Tibial artery (tissue), 4 donors: Measurements from ENCODE around the gene BANP.

Experiments
- DNase-seq, 2 donors: peaks; one replicate each; pipeline ENCODE4 v3.0.0-alpha.2; 2019
- H3K27ac ChIP-seq, 2 donors: fragments of 200-600 bp; sonication (generic) in 1 of 2; 1 replicate in 1 of 2; 2 replicates in 1 of 2; pipeline ENCODE4 v1.5.1; 2018 to 2019; ENCODE audit warnings: mild to moderate bottlenecking in 1 of 2
- H3K27me3 ChIP-seq, 2 donors: fragments of 200-600 bp; sonication (generic) in 1 of 2; one replicate each; pipeline versions ENCODE4 v1.5.1 to v1.6.0; 2016 to 2019
- H3K36me3 ChIP-seq, 3 donors: fragments of 200-600 bp; sonication (generic) in 2 of 3; one replicate each; pipeline ENCODE4 v1.5.1; 2016 to 2019; ENCODE audit warnings: mild to moderate bottlenecking in 2 of 3
- H3K4me1 ChIP-seq, 4 donors: fragments of 200-600 bp; sonication (generic) in 2 of 4; 1 replicate in 3 of 4; 2 replicates in 1 of 4; pipeline ENCODE4 v1.5.1; 2016 to 2019
- H3K4me3 ChIP-seq, 2 donors: fragments of 200-600 bp; sonication (generic) in 1 of 2; 1 replicate in 1 of 2; 2 replicates in 1 of 2; pipeline ENCODE4 v1.5.1; 2018 to 2019; ENCODE audit warnings: mild to moderate bottlenecking in 2 of 2
- H3K9me3 ChIP-seq, 3 donors: fragments of 200-600 bp; sonication (generic) in 1 of 3; one replicate each; pipeline ENCODE4 v1.5.1; 2016 to 2019
- intact Hi-C: fragments of 100-400 bp; cut with DNase I; formaldehyde crosslinking; loops from one replicate; pipeline ENCODE4 v1.15.0; 2023; ENCODE audit warnings: low total_unique reads
- TF ChIP-seq, protein P1 (sequence below), 2 experiments: fragments of 200-600 bp in 1 of 2; fragments of 450-650 bp in 1 of 2; IDR thresholded peaks; one replicate each; pipeline ENCODE4 v1.5.1; 2017 to 2019; ENCODE audit warnings: antibody characterized with exemption in 2 of 2, mild to moderate bottlenecking in 1 of 2, moderate library complexity in 1 of 2

Gene BANP

DNA sequence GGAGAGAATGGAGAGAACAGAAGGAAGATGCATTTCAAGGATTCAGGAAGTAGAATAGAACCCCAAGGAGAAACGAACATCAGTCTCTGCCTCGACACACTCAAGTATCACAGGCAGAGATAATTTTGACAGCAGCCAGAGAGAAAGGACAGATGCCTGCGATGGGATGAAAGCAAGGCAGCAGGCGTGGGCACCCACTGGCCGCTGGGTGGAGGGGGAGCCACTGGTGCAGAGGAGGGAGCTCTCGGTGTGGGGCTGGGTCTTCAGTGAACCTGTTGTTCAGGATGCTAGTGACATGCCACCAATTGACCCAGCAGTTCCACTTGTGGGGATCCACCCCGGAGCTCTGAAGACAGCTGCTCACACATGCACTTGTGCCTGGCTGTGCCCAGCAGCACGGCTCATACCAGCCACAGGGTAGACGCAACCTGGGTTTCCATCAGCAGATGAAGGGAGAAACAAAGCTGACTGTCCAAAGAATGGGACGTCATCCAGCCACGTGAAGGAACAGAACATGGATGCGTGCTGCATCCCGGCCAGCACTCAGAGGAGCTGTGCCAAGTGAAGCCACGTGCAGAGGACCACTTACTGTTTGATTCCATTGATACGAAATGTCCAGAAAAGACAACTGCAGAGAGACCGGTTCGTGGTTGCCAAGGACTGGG, 127.0 kb downstream of the BANP start:
- Histone ChIP-seq H3K9me3 (no peaks in the 10 kb centered on the region), H3K27me3 (no peaks in the 10 kb centered on the region), H3K4me1 (no peaks in the 10 kb centered on the region), H3K4me3 (no peak overlapping the region), H3K27ac (no peak overlapping the region), H3K36me3 (peaks cover 17 to 59% (median 26%) of the 10 kb centered on the region in 3 donors)
- TF ChIP-seq, protein P1, sequence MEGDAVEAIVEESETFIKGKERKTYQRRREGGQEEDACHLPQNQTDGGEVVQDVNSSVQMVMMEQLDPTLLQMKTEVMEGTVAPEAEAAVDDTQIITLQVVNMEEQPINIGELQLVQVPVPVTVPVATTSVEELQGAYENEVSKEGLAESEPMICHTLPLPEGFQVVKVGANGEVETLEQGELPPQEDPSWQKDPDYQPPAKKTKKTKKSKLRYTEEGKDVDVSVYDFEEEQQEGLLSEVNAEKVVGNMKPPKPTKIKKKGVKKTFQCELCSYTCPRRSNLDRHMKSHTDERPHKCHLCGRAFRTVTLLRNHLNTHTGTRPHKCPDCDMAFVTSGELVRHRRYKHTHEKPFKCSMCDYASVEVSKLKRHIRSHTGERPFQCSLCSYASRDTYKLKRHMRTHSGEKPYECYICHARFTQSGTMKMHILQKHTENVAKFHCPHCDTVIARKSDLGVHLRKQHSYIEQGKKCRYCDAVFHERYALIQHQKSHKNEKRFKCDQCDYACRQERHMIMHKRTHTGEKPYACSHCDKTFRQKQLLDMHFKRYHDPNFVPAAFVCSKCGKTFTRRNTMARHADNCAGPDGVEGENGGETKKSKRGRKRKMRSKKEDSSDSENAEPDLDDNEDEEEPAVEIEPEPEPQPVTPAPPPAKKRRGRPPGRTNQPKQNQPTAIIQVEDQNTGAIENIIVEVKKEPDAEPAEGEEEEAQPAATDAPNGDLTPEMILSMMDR (IDR thresholded peaks at IDR 0.05), result no peak
- no peak for DNase-seq
- intact Hi-C loops, result no loop called here

DNA sequence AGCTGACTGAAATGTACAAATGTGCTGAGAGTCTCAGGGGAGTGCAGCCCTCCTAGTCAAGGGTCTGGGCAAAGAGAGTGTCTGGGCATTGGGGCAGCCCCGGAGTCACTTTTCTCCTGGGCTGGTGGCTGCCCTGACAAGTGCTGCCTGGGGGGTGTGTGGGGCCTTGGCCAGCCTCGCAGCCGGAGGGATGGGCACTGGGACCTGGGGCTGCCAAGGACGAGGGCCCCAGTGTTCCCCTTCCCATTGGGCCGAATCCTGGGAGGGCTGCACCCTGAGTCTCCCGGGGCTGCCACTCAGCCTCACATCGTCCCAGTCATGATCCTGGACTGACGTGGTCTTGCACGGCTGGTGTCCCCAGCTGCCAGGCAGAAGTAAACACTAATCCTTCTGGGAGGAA, 132.3 kb downstream of the BANP start:
- no peak for DNase-seq
- Histone ChIP-seq H3K4me1 (no peaks in the 10 kb centered on the region), H3K9me3 (no peaks in the 10 kb centered on the region), H3K4me3 (no peak overlapping the region), H3K36me3 (peaks cover 0 to 14% (median 0%) of the 10 kb centered on the region in 3 donors), H3K27me3 (peaks cover 0 to 10% of the 10 kb centered on the region in 2 donors), H3K27ac (no peak overlapping the region)
- intact Hi-C loops, result no loop called here
- TF ChIP-seq, protein P1 (IDR thresholded peaks at IDR 0.05), result no peak

DNA sequence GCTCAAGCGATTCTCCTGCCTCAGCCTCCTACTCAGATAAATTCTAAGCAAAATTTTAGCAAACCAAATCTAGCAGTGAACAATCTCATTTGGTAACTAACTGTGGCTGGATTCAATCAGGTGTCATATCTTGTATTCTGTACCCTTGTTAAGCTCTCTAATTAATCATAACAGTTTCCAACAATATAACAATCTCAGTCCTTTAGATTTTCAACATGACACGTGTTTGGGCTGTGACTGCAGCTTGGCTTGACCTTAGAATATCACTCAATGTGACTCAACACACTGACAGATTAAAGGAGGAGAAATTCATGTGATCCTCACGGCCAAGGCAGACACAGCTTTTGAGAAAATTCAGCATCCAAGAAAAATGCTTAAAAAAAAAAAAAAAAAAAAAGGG, 133.6 kb downstream of the BANP start:
- H3K36me3 ChIP-seq, result peaks cover 0 to 12% (median 0%) of the 10 kb centered on the region in 3 donors
- H3K9me3 ChIP-seq, result no peaks in the 10 kb centered on the region
- no peak overlapping the region for H3K4me3 ChIP-seq
- TF ChIP-seq, protein P1 (IDR thresholded peaks at IDR 0.05), result no peak
- no peak overlapping the region for H3K27ac ChIP-seq
- intact Hi-C loops, result no loop called here
- H3K4me1 ChIP-seq, result peaks cover 0 to 3% (median 0%) of the 10 kb centered on the region in 4 donors
- H3K27me3 ChIP-seq, result peaks cover 0 to 10% of the 10 kb centered on the region in 2 donors
- DNase-seq, result peak in 1 of 2 donors; percentile 56

DNA sequence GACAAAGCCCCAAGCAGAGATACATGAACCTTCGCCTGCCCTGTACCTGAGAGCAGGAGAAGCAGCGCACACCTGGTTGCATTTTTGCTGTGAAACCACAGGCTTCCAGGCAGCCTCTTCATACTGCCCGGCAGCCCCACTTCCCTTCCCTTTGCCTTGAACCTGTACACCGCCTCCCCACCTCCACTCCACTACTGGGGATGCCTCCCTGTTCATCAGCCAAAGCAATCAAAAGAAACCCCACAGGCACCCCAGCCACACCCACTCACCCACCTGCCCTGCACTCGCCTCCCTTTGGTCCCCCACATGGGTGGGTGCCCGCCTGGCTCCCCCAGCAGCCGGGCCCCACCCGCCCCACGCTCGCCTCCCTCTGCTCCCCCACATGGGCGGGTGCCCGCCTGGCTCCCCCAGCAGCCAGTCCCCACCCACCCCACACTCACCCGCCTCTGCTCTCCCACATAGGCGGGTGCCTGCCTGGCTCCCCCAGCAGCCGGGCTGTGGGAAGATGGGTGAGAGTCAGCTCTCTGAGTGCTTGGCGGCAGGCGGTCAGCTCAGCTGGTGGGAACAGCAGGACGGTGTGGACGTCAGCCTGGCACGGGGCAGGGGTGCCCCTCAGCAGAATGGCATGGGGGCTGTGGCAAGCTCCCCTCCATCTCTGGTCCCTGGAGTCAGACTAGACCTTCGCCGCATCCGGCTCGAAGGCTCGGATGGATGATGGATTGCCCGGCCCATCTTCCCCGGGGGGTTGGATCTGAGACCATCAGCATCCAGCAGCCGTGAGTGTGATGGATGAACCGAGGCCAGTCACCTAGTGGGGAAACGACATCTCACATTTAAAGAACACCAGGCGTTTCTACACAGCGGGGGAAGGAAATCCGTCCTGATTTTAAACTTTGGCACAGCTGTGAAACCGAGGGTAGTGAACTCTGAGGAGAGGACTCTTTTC, 135.6 kb downstream of the BANP start:
- intact Hi-C loops, result no loop called here
- peaks cover 0 to 11% (median 5%) of the 10 kb centered on the region in 4 donors for H3K4me1 ChIP-seq
- H3K36me3 ChIP-seq, result peaks cover 0 to 12% (median 0%) of the 10 kb centered on the region in 3 donors
- no peak for DNase-seq
- peaks cover 0 to 10% of the 10 kb centered on the region in 2 donors for H3K27me3 ChIP-seq
- no peaks in the 10 kb centered on the region for H3K9me3 ChIP-seq
- TF ChIP-seq, protein P1 (IDR thresholded peaks at IDR 0.05), result no peak
- H3K4me3 ChIP-seq, result no peak overlapping the region
- H3K27ac ChIP-seq, result no peak overlapping the region

DNA sequence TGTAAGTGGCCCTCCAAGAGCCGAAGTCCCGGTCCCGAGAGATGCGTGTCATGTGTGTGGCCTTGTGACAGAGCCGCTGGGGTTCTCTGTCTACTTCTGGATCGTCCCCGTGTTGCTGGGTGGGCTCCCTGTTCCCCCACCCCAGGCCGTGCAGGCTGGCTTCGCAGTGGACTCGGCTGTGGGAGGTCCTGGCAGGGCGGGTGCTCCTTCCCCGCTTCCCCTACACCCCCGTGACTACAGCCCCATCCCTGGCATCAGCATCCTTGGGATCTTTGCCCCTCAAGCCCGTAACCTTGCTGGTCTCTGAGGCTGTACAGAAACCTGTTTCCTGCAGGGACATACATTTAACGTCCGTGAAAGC, 136.3 kb downstream of the BANP start:
- H3K4me3 ChIP-seq, result no peak overlapping the region
- peaks cover 0 to 10% of the 10 kb centered on the region in 2 donors for H3K27me3 ChIP-seq
- peaks cover 0 to 13% (median 5%) of the 10 kb centered on the region in 4 donors for H3K4me1 ChIP-seq
- H3K9me3 ChIP-seq, result no peaks in the 10 kb centered on the region
- no peak for DNase-seq
- intact Hi-C loops, result no loop called here
- TF ChIP-seq, protein P1 (IDR thresholded peaks at IDR 0.05), result no peak
- peaks cover 0 to 9% (median 0%) of the 10 kb centered on the region in 3 donors for H3K36me3 ChIP-seq
- no peak overlapping the region for H3K27ac ChIP-seq
